ENCODE data around the gene STK38L.

Gene STK38L

DNA sequence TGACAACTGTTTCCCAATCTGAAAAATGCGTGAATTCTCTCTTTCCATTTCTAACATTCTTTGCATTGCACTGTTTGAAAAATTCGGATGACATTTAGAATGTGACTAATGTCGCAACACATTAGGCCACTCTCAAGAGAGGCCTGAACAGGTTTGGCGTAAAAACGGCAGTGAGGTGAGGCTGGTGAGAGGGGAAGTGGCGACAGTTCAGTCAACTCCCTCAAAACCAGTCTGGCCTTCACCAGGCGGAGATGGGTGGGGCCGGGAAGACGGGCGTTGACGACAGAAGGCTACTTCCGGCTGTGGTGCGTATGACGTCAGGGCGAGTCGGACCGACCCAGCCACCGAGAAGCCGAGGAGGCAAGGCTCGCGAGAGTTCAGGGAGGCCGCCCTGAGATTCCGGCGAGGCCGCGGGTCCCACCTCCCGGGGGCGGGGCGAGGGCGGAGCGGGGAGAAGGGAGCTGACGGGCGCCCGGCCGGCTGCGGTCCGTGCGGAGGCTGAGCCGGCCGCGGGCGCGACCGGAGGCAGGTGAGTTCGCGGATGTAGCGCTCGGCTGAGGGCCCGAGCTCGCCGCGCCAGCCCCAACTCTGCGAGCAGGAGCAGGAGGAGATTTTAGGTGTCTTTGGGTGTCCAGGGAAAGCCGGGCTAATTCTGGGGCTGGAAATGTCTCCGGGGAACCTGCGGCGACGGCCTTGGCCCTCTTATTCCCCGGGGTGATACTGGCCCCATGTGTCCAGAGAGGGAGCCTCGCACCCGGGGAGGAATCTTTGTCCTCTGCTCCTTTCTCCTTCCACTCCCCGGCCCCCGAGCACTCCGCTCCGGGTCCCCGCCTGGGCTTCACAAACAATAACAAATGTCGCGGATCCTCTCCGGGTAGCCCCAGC is at the start of gene STK38L:
TSS of gene STK38L (plus strand) at position 483 of the 885 bp plus-strand sequence. CDS start 53,435 bp downstream, outside the sequence.
- DNase-seq: peak; percentile 83

DNA sequence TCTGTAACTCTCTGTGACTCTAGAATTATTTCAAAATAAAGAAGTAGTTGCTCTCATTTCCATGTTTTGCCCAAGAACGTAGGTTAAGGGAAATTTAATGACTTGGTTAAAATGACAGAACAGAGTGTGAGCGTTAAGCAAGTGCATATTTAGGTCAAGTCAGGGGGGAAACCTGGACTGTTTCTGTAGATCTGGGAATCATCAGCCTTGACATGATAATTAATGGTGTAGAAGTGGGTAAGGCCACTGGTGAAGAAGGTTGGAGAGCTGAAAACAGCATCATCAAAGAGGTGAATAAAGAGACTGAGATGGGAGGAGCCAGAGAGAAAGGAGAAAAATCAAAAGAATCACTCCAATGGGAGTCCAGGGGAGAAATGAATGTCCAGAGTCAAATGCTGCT is 49.4 kb upstream of the STK38L start:
- no peak for DNase-seq

DNA sequence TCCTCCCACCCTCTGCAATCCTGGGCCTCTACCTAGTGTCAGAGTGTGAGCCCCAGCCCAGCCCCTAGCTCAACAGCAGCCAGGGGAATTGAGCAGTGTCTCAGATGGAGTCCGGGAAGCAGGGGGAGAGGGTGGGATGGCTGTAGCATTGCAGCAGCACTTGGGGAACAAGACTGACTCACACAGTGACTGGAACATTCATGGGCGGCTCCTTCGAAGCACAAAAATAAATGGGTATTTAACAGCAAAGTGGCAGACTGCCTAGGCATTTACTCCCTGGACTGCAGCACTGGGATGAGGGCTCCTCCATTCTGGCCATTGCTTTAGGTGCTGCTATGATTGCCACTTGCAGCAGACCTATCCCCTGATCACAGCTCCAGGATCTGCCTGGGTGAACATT is 46.0 kb upstream of the STK38L start:
- DNase-seq: no peak

DNA sequence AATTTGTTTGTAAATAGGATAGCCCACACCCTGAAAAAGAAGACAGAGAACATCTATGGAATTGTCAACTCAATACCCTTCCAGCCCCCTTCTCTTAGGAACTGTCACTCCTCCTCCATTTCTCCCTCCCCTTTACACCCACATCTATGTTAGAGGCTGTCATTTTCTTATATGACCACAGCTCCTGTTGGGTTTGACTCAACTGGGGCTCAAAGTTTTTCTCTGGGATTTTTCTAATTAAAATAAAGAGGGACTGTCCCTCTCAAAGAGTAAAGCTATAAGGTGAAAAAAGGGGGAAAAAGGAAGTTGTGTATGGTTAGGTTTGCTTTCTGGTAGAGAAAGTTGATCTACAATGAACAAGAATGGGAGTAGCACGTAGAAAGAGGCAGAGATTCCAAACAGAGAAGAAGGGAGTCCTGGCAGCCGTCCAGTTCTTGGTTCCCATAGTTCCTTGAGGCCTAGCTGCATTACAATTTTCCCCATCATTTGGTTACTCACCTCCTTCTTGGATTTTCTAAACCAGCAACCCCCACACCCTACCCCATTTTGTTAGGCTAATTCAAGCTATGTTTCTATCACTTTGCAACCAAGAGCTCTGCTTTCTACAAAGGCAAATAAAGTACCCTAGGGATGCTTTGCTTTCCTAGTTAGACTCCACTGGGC is 44.3 kb upstream of the STK38L start:
- no peak for DNase-seq

DNA sequence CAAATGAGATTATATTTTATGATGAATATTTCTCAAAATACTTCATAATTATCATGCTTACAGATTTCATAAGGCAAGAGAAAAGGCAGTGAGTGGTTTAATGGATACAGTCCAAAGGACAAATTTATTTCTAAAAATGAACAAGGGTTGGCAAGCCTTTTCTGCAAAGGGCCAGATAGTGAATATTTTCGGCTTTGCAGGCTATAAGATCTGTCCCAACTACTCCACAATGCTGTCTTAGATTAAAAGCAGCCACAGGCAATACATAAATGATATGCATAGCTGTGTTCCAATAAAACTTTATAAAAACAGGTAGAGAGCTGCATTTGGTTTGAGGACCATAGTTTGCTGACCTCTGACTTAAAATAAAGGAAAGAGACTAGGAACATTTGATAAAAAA is 42.9 kb upstream of the STK38L start:
- no peak for DNase-seq

DNA sequence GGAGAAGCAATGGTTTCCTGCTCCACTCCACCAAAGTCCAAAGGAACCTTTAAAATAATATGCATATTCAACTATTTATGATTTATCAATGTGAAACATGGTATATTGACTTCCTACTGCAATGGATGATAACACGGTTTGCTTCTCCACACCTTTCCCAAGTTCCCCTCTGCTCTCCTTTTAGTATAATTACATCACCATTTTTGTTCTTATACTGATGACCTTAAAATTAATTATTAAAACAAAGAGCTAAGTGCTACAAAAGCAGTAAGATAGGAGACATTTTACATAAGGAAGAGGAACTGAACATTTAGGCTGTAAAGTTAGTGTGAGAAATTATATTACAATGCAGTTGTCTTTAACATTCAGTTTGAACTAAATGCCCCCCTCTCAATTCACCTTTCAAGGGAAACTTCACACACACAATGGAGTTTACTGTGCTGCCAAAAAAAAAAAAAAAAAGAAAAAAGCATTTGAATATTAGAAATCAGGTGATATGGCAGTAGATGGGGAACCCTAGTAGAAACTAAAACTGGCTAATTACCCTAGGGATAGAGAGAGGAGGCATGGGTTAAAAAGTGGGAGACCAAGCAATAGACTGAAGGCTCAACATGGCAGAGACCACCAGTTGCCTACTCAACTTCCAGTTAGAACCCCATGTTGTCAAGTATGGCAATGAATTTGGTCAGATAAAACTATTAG is 37.1 kb upstream of the STK38L start:
- DNase-seq: no peak

DNA sequence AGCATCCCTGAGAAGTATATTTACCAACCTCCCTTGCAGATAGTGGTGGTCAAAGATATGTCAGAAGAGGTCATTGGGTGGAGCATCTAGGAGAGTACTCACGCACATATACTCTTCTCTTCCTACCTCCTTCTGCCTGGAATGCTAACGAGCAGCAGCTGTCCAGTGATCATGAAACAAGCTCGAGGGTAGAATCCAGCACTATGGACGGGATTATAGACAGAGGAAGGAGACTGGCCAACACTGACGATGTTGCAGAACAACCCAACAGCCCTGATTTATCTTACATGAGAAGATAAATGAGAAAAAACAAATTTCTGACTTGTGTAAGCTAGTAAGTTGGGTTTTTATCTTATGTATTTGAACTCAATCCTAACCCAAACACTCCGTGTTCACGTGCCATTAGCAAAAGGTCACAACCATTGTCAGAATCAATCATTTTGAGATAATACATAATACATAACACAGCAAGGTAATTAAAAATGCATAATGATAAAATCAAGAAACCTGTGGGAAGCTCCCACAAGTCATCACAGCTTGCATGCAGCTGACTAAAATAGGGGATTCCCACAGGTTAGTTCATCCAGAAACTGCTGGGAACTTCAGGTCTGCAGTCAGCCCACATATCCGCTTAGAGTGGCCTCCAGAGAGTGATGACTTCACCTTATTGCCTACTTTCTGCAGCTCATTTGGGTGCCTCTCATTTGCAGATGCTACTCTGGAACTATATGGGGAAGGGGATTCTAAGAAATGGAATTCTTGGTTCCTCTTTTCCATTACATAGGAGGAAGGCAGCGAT is 36.3 kb upstream of the STK38L start:
- DNase-seq: peak; percentile 69

DNA sequence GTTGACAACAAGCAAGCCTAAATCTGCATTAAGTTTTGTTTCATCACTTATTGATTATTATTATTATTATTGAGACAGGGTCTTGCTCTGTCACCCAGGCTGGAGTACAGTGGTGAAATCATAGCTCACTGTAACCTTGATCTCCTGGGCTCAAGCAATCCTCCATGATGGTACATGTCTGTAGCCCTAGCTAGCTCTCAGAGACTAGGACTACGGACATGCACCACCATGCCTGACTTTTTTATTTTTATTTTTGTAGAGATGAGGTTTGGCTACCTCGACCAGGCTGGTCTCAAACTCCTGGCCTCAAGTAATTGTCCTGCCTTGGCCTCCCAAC is 35.7 kb upstream of the STK38L start:
- no peak for DNase-seq

DNA sequence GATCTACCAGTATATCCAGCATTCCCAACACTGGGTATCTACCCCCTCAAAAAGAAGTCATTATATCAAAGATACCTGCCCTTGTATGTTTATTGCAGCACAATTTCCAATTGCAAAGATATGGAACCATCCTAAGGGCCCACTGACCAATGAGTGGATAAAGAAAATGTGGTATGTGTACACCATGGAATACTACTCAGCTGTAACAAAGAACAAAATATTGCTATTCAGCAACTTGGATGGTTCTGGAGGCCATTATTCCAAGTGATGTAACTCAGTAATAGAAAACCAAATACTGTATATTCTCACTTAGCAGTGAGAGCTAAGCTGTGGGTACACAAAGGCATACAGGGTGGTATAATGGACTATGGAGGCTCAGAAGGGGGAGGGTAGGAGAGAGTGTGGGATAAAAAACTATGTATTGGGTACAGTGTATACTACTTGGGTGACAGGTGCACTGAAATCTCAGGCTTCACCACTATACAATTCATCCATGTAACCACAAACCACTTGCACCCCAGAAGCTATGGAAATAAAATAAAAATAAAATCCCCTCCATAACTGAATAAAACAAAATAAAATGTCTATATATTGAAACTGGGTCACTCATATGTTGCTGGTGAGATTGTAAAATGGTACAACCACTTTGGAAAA is 34.7 kb upstream of the STK38L start:
- DNase-seq: no peak

DNA sequence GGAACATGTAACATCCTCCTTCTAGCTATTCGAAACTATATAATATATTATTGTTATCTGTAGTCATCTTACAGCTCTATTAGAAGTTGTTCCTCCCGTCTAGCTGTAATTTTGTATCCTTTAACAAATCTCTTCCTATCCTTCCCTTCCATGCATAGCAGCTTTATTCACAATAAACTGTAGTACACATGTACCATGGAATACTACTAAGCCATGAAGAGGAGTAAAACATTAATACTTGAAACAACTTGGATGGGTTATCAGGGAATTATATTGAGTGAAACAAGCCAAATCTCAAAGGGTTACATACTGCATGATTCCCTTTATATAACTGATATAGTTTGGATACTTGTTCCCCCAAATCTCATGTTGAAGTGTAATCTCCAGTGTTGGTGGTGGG is 33.9 kb upstream of the STK38L start:
- no peak for DNase-seq

DNA sequence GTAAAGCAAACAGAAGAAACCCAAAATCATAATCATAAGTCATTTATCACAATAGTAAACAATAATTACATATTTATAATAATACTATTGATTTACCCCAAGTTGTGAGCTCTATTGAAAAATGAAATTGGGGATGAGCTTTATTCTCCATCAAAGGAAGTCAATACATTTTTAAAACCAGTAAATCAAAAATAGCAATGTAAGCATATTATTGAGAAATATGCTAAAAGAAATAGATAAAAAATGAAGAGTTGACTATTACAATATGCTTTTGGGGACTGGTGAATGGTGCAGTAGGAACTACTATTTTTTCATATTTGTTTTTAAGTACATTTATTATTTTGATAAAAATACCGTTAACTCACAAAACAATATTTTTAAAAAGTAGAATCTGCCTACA is 31.2 kb upstream of the STK38L start:
- DNase-seq: no peak

DNA sequence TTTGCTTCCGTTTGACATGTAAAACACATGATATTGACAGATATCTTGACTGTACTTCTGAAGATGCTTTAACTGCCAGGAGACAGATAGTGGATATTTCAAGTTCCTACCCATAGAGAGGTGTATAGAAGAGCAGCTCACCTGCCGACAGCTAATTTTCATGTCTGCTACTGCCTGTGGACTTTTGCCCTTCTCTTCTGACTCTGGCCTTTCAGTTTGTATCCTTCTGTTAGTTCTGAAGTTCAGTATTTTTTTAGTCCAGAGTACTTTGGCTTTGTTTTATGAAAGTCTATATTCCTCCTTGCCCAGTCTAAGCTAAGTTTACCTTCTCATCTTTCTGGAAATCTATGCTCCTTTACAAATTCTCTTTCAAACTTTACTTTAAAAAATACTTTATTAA is 30.8 kb upstream of the STK38L start:
- DNase-seq: no peak

DNA sequence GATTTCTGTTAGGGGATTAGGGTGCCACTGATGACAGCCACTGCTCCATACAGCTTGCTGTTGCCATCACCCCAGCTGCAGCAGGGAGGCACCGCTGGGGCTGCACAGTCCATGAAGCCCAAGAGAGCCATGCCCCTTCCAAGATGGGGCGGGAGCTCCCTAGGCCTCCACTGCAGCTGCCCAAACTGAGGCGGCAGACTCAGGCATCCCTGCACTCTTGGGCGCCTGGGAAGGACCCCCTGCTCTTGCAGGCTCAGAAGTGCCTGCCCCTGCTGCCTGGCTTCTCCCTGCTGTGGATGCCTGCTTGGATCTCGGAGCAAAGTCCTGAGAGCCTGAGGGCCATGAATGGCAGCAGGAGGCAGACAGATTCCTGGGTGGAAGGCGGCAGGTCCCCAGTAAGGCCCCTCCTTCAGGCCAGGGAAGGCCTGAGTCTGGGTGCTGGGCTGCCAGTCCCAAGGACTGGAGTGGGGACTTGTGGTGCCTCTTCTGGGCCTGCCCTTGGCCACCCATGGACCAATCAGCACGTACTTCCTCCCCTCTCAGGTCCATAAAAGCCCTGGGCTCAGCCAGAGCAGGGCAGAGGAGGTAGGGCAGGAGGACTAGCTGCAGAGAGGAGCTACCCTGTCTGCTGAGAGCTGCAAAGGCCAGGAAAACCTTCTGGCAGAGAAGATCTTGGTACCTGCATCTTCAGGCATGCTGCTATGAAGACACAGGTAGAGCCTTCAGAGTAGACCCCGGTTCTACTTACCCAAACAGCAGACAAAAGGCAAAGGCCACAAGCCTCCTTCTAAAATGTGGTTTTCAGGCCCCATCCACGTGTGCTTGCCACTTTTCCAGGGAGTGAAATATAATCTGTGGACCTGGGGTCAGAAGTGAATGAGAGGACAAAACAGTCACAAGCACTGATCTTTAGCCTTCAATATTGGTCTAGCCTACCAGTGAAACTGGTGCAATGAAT is 30.0 kb upstream of the STK38L start:
- DNase-seq: no peak

DNA sequence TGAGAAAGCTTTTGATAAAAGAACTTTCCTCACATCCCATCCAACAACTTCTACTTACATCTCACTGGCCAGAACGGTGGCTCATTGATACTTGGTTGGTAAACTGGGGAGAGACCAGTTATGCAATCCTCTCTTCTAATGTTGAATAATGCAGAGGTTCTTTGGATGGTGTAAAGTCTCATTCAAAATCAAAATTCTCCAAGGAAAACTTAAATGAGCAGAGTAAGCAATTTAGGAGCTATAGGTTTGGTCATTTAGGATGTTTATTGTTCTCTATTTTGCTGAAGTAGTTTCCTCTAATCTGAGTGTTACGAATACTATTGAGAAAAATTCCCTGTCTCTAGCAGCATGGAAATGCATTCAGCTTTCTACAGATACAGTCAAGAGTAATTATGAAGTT is 26.5 kb upstream of the STK38L start:
- no peak for DNase-seq

DNA sequence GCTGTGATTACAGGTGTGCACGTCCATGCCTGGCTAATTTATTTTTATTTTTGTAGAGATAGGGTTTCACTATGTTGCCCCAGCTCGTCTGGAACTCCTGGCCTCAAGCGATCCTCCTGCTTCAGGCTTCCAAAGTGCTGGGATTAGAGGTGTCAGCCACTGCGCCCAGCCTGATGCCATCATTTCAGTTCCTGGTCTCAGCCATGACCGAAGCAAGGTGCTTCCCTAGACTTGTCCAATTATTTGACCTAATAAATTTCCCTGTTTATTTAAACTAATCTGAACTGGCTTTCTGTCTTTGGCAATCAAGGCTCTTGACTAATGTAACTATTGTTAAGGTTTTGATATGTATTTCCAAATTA is 24.4 kb upstream of the STK38L start:
- no peak for DNase-seq

DNA sequence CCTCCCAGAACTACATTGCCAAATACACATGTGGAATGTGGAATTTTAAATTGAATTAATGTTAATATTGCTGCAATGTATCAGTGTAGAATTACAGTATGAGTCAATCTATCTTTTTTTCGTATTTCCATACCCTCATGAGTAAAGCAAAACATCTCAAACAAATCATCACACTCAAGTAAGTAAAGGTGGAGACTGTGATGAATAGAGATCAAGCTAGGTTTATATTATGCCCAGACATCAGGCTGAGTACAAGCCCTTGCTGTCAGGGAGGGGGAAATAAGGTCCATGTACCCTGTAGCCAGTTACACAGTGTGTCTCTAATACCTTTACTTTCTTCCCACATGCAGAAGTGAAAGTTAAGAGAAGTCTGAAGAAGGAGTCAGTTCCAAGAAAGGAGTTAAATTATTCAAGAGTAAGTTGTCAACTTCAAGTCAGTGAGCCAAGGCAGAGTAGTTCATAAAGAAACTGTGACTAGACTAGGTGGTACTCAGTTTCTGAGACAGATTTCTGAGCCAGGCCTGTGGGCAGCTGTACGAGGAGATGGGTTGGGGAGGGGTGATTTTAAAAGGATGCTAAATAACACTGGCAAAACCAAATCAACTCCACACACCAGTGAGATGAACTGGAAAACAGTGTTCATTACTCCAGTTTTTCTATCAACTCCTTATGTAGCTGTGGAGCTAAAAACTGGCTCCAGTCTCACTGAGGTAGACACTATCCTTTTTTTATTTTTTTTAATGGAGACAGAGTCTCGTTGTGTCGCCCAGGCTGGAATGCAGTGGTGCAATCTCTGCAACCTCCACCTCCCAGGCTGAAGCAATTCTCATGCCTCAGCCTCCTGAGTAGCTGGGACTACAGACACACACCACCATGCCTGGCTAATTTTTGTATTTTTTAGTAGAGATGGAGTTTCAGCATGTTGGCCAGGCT is 23.8 kb upstream of the STK38L start:
- DNase-seq: no peak

DNA sequence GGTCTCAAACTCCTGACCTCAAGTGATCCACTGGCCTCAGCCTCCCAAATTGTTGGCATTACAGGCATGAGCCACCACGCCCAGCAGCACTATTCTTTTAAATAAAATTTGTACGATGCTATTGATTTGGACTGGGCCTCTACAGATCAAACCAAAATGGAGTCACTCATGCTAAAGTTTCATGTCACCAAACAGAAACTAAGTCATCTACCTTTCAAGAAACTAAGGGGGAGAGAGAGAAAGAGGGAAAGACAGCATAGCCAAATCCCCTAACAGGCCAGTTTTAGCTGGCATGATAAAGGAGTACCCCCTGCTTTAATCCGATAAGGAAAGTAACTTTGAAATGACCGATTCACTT is 23.1 kb upstream of the STK38L start:
- no peak for DNase-seq

DNA sequence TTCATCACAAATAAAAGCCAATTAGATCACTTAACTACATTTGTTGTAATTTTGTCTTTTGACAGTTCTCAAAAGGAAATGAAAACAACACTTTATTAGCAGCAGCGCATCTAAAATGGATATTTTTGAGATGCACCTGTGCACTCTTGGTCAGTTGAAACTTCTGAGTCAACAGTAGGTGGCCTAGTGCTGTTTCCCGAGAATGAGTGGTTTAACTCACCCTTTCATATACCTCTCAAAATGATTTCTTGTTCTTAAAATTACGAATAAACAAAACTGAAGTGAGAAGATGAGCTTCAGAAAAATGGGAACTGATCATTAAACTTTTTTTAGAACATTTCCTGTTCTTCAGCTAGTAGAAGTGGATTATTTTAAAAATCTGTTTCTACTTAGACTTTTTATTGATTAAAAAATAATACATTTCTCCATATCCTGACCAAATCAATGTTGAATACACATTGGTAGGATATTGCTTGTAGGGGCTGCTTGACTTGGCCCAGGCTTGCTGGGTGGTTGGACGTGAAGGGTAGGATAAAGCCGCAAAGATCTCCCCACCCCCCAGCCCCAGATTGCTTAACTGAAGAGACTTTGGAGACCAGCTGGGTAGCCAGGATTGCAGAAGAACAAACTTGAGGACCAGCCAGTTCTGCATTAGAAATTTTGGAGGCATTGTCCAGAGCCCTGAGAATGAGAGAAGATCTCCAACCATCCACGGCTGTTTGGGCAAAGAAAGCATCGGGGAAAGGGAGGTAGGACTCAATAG is 22.3 kb upstream of the STK38L start:
- no peak for DNase-seq

DNA sequence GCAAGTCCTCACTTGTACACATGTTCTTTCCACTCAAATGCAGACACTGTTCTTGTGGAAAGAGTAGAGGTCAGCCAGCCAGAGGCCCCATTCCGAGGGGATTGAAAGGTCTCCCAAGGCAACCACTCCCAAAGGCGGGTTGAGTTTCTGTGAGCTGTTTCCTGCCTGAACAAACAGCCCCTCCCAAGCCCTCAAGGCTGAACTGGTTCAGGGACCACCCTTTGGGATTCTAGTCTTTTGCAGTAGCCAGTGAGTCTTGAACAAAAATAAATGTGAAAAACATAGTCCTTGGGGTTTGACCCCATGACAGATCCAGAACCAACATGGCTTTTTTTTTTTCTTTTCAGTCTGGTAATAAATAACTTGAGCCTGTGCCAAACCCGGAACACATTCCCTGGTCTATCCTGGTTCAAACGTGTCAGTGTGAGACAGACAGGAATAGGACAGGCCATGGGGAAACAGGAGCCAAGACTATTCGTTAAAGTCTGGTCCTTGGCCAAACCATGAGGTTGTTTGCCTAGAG is 17.6 kb upstream of the STK38L start:
- no peak for DNase-seq
